HG03095 (cell line): ENCODE results near the gene NMT2.
"Not testable (repeated sequence)": the region's sequence is repeated elsewhere in the genome, so short reads cannot be mapped to it uniquely, and the experiment has no call there.

Source experiments
- ATAC-seq: cut with Tn5 transposase; IDR thresholded peaks from one replicate; pipeline ENCODE4 v1.9.1; 2021; ENCODE audit warnings: moderate library complexity; ENCODE audit not compliant: unreplicated experiment

Gene NMT2

DNA sequence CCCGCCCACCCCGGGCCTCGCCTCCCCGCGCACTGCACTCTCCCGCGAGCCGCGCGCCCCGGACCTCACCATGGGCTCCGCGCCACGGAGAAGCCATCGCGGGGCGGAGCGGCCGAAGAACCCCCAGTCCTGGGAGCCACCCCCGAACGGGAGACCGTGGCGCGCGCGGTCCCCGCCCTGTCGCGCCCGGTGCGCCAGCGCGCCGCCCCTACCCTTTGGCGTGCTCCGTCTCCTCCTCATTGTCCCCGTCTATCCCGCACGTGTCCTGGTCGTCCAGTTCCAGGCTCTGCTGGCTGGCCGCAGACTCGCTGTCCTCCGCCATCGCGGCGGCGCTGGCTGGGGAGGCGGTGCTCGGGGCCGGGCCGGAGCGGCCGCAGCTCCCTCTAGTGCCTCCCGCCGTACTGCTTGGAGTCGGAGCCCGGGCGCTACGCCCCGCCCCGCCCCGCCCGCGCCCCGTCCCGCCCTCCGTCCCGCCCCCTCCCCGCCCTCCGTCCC, at the start of gene NMT2:
NMT2 (minus strand) TSS at position 403 of the 495 bp plus-strand sequence; CDS start at position 322, 81 bp downstream.
- ATAC-seq: peak; percentile 81

DNA sequence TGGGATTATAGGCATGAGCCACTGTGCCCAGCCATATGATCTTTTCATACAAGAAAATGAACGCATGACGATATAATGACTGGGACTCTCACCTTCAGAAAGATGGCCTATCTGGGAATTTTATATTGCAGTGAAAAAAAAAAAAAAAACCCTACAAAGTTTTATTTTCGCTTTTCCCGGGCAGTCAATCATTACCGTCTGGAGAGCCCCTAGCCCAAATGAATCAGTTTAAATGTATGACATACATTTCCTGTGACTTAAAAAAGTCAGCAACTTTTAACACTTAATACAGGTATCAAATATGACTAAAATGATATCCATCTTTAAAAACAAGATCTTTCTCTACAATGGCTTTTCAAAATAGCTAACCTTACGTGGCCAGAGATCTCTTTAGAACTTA, 48.2 kb upstream of the NMT2 start:
- no peak for ATAC-seq

DNA sequence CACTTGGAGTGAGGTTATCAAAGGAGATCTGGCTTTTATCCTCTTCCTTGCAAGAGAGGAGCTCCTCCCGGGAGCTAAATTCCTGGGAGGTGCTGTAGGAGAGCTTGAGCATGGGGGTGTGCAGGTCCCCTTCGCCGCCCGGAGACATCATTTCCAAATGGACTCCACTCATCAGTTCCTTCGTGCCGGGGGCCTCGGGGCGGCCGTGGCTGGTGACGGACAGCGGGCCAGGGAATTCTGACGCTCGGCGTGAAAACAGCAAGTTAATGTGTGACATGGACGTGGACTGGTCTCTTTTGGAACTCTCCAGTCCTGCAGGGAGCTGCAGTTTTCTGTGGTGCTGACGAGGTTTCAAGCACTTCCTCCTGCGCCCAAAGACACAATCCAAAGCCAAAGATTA, 45.7 kb upstream of the NMT2 start:
- no peak for ATAC-seq

DNA sequence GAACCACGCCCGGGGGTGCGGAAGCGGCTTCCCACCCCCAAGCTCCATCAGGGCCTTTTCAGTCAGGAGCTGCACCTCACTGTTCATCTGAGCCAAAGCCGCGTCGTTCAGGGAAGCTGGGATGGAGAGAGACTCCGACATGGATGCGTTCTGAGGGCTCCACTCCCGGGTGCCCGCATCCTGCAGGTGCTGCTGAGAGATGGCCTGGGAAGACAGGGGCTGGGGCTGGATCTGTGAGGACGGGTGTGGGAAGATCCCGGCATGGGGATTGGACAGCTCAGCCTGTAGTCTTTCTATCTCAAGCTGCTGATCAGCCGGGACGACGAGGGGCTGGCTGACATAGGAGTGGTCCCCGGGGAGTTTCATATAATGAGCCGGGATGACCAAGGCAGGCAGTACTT, 45.0 kb upstream of the NMT2 start:
- no peak for ATAC-seq

DNA sequence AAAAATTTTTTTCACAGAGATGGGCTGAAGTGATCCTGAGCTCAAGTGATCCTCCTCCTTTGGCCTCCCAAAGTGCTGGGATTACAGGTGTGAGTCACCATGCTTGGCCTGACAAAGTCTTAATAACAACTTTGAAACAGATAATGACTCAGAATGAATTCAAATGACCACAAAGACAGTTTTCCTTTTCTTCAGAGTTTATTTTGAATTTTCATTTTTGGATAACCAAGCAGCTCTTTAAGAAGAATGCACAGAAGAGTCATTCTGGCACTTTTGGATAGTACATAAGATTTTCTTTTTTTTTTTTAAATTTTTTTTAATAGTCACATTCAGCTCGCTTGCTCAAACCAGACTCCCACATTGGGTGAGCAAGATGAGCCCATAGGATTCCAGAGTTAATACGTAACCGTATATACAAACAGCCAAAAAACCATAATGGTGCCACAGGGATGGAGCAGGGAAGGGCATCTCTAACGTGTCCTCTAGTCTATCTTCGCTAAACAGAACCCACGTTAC, 43.0 kb upstream of the NMT2 start:
- no peak for ATAC-seq

DNA sequence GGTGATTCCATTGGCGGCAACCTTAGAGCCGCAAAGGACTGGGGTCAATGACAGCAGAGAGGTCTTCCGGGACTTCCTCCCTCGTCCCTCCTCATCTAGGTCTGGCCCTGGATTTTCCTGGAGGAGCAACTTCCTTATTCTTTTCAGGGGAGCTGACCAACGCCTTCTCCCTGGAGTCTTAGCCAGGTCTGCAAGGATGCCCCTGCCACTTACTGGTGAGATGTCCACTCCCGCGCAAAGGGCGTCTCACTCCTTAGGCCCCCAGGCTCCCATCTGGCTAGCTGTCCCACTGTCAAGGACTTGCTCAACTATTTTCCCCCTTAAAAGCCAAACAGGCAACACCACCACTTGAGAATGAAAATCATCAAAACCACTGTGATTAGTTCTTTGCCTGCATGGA, 42.0 kb upstream of the NMT2 start:
- ATAC-seq: no peak

DNA sequence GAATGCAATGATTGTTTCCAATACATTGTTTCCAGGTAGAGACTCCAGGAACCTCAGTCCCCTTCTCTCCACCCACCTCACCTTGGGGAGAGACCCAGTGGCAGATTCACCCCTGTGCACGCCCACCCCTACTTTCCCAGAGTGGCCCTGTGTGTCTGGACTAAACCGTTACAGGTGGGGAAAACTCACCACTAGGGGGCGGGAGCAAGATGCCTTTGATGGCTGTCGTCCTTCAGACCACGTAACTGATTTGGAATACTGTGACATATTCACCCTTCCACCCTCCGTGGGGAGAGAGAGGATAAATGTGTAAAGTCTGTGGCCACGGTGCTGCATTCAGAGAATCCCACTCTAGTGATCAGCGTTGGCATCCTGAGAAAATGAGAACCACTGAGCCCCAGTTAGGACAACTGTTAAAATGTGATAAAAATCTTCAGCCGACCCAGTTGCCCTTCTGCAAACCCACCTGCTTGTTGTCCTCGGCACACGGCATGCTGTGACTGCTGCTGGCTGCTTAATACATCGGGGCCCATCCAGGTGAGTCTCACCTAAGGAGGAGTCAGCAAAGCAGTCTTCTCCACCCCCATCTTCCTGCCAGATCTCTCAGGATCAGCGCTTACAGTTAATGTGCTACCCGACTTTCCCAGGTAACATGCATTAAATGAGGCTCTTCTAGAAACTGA, 41.5 kb upstream of the NMT2 start:
- ATAC-seq: peak; percentile 75

DNA sequence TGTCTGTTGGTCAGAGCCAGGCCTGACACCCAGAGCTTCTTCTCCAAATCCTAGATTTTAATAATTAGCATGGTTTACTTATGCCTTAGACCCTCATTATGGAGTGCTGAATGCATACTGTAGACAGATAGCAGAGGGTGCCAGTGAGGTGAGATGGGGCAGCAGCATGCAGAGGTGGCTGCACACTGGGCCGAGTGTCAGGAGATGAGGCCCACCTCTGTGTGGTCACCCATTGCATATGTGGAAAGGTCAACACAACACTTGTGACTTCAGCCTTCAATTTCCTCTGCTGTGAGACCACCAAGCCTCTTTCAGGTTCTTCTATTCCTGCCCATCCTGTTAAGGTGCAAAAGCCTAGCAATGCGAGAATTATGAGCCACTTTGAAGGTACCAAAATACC, 39.7 kb upstream of the NMT2 start:
- no peak for ATAC-seq

DNA sequence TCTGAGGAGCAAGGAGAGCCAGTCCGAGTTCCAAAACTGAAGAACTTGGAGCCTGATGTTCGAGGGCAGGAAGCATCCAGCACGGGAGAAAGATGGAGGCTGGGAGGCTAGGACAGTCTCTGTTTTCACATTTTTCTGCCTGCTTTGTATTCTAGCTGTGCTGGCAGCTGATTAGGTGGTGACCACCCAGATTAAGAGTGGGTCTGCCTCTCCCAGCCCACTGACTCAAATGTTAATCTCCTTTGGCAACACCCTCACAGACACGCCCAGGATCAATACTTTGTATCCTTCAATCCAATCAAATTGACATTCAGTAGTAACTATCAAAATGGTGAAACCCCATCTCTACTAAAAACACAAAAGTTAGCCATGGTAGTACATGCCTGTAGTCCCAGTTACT, 38.9 kb upstream of the NMT2 start:
- not testable (repeated sequence) for ATAC-seq

DNA sequence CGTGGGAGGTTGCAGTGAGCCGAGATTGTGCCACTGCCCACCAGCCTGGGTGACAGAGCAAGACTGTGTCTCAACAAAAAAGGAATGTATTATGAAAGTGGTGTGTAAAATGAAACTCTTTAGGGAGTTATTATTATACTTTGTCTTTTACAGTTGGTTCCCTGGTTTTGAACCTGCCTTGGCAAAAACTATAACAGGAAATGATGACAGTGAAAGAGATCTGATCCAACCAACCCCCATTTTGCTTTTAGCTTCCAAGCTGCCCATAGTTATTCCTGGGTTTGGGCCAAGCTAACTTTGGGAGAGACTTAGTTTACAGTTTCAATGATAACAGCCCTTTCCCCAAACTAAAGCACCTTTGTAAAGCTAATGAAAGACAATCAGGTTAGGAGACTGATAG, 34.1 kb upstream of the NMT2 start:
- no peak for ATAC-seq

DNA sequence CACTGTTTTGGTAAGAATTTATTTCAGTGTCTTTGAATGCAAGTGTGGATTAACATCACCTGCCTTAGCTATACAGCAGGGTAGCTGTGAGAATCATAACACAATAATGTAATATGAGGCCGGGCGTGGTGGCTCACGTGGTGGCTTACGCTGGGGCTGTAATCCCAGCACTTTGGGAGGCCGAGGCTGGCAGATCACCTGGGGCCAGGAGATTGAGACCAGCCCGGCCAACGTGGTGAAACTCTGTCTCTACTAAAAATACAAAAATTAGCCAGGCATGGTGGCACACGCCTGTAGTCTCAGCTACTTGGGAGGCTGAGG, 33.8 kb upstream of the NMT2 start:
- ATAC-seq: not testable (repeated sequence)

DNA sequence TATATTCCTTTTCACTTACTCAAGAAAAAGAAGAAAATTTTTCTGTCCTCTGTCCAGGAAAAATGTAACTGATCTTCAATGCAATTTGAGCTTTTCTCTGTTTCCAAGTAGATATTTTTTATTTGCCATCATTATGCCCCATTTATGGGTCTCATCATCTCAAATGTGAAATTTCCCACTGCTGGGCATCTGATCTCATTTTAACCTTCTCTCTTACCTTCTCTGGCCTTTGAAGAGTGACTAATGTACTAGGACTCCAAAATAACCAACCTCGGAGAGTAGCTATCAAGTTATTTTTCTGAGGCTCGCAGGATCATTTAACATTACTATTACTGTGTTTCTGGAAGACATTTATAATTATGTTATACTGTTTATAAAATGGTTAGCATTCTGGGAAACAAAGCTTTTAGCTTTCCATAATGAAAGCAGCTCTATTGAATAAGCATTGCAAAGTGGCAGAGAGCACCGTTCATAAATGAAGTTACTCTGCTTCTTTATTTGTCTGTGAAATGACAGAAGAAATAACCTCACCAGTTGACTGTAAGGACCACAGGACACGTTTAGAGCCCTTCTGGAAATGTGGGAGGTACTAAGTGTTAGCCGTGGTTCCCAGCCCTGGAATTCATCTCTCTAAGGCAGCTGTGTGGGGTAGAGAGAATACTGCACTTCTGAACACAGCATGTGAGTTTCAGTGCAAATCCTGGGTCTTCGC, 33.3 kb upstream of the NMT2 start:
- no peak for ATAC-seq

DNA sequence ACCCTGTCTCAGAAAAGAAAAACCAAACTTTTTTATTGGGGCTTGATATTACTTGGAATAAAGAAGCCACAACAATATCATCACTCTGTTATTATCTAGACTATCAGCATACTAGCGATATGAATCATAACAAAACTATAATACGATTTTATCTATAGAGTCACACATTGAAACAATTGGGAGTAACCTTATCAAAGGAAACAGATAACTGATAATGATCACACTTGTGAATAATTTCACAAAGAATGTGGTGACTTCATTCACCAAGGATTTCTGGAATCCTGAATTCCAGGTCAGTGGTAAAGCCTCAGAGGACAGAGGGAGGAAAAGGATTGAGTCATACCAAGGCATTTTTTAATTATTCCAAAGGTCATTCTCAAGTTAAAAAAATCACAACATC, 32.1 kb upstream of the NMT2 start:
- ATAC-seq: no peak

DNA sequence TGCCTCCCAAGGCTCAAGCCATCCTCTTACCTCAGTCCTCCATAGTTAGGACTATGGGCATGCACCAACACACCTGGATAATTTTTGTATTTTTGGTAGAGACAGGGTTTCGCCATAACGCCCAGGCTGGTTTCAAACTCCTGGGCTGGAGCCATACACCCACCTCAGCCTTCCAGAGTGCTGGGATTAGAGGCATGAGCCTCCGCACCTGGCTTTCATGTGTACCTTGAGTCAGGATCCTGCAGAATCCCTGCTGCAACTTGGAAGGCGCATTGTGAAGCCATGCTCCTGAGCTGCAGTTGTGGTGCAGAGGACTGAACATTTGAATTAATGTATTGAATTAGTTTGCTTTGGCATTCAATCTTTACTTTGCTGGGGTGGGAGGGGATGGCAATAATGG, 29.4 kb upstream of the NMT2 start:
- no peak for ATAC-seq

DNA sequence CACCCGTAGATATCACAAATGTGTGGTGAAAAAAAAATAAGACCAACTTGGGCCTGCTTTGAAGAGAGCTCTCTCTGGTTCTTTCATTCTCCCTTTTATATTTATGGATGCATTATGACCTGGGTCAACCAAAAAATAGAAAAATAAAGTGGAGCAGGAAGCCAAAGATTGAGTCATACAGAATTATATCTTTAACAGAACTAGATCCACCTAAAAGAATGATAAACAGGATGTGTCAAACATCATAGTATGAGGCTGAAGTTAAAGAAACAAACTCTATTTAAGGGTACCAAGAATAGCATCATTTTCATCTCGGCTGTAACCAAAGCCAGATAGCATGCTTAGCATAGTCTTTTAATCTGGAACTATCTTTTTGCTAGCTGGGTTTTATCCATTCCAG, 28.8 kb upstream of the NMT2 start:
- no peak for ATAC-seq

DNA sequence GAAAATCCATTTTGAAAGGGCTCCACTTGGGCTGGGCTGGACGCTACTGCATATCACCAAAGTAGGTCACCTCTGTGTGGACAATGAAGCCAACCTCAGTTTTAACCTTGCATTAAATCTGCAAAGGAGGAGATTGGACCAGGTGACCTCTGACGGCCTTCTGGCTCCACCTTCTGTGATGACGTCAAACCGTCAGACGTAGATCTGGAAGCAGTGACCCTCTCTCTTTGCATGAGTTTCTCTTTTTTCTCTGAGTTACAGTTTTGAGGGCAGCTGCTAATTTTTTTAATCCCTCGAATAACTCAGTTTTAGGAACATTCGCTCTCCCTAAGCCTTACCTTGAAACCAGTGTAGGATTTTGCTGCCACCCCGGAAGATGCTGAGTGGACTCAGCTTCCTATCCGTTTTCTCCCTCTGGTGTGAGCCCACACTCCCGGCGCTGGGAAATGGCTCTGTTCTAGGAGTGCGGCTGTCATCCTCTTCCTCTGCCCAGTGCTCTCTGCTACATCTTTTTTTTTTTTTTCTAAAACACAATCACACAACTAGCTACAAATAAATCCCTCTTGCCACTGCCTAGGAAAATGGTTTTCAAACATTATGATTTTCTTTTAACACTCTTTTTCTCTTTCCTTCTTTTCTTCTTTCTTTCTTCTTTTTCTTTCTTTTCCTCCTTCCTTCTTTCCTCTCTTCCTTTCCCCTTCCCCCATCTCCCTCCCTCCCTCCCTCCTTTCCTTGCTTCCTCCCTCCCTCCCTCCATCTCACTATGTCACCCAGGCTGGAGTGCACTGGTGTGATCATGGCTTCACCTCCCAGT, 27.7 kb upstream of the NMT2 start:
- ATAC-seq: no peak

DNA sequence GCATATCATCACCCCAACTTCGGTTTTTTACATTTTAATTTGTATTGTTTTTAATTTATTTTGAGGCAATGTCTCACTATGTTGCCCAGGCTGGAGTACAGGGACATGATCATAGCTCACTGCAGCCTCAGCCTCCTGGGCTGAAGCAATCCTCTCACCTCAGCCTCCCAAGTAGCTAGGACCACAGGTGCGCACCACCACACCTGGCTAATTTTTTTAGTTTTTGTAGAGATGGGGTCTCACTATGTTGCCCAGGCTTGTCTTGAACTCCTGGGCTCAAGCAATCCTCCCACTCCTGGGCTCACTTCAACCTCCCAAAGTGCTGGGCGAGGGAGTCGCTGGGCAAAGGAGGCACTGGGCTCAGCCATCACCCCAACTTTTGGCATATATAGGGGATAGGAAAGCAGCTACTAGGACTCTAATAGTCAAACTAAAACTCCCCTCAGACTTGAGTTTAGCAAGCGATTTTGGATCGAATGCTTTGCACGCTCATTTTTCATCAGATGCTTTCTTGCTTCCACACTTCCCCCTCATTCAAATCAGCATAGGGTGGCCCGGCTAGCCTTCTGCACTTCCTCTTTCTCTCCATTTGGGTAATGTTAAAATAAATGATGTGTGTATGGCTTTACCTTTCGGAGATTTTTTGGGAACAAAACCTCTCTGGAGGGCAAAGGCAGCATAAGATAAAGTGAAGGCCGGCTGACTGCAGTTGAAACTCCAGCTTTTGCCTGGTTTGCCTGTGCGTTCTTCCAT, 20.8 kb upstream of the NMT2 start:
- no peak for ATAC-seq

DNA sequence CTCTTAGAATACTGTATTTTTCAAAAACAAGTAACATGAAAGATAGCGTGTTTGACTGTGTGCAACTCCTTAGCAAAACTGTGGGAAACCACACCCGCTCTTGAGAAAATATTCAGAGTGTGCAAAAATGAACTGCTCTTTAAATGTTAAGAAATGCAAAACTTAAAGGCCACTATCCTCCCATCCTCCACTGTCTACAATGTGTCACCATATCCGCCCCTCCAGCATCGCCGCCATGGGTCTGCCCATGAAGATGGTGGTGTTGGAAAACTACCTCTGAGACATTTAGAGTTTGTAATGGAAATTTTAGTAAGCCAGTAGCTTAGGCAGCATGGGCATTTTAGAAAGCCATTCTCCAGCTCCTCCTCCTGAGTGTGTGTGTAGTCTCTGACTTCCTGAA, 20.1 kb upstream of the NMT2 start:
- no peak for ATAC-seq

DNA sequence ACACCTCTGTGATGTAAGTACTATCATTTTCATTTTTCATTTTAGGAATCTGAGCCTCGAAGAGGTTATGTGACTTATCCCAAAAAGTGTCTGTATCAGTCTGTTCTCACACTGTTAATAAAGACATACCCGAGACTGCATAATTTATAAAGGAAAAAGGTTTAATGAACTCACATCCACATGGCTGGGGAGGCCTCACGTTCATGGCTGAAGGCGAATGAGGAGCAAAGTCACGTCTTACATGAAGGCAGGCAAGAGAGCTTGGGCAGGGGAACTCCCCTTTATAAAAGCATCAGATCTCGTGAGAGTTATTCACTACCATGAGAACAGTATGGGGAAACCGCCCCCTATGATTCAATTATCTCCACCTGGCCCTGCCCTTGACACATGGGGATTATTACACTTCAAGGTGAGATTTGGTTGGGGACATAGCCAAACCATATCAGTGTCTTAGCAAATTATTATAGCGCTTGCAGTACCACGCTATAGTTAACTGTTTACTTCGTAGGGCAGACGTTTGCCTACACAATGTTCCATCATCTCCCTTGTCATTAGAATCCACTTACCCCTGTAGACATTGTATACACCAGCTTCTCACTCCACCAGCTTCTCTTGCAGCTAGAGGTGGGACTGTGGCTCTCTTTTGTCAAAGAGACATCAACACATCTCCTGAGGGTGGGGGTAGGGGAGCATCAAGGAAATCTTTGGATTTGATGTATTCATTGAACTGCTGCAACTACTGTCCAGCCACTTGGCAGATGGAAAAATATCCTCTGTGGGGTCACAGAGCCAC, 15.4 kb upstream of the NMT2 start:
- no peak for ATAC-seq

DNA sequence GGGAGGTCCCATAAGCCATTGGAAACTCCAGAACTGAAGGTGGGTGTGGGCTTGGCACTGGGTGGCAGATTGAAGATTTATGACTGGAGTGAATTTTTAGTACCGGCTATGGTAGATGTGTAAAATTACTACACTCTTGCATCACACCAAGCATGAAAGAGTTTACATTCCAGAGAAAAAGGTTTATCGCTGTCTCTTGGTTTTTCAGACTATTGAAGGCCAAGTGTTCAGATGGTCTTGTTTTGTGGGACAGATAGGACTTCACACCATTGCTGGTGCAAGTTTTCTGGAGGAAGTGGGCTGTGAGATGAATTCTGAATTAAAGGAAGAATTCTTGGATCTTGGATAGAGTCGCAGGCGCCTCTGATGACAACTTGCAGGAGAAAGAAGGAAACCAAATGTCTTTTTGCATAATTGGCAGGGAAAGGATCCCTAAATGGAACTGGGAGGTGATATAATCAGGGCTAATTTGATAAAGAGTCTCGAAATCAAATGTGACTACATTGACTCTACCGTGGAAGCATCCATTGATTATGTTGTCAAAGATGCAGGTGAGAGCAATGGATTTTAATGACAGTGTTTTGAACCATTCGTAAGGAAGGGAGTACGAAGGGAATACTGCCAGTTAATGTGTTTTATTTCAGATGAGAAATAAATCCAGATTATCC, 14.2 kb upstream of the NMT2 start:
- ATAC-seq: no peak
